HepG2 (cell line): ENCODE data around the gene IGIP. TPM values are rescaled to one million over a fixed set of nuclear protein-coding genes. Genes with fewer than 3 reads are reported as not detected.

Experiments
- ATAC-seq: fragments of 200-7000 bp; cut with Tn5 transposase; 3 replicates; pipeline ENCODE4 v1.9.1; 2020; ENCODE audit warnings: mild to moderate bottlenecking, moderate library complexity
- BruUV-seq: library from RNA; stranded (reverse); fragments of 400-500 nt; replicated peaks from 2 replicates; lab custom pipeline; 2021; lab: Mats Ljungman, UMichigan
- CTCF ChIA-PET: fragments of 300-600 bp; formaldehyde crosslinking; extraction: SDS; loops from one replicate; lab custom pipeline; 2021; ENCODE audit warnings: low total read pairs, inconsistent platforms, low intra/inter-chr PET ratio; lab: Yijun Ruan, JAX
- POLR2A ChIA-PET: fragments of 350-600 bp; sonication (Branson Sonifier 250); formaldehyde crosslinking; loops from one replicate; lab custom pipeline; 2020; ENCODE audit warnings: antibody characterized with exemption, inconsistent platforms; lab: Yijun Ruan, JAX
- DNase-seq: peaks from one replicate; pipeline ENCODE4 v3.0.0-alpha.2; 2015; ENCODE audit warnings: low spot score
- FAIRE-seq: peaks from 3 replicates; lab custom pipeline; 2011; peaks lifted over from hg19 to GRCh38; lab: Jason Lieb, UNC
- H2AFZ ChIP-seq: one replicate; pipeline ENCODE4 v1.6.1; 2011; ENCODE audit warnings: low read length, inconsistent platforms
- H3K27ac ChIP-seq: fragments of 300-600 bp; 3 replicates; pipeline ENCODE4 v1.8.0; 2011; ENCODE audit warnings: mixed run types, mild to moderate bottlenecking, mixed read lengths, low read length, inconsistent platforms; ENCODE audit not compliant: insufficient read depth; ENCODE audit errors: extremely low read length
- H3K27me3 ChIP-seq, 2 experiments: fragments of 200-600 bp in 1 of 2; 2 replicates in 1 of 2; 3 replicates in 1 of 2; pipeline versions ENCODE4 v1.6.0 to v1.8.0; 2011; ENCODE audit warnings: low read length in 2 of 2, mild to moderate bottlenecking in 2 of 2, moderate library complexity in 2 of 2, inconsistent platforms in 1 of 2; ENCODE audit not compliant: insufficient read depth in 2 of 2, control insufficient read depth in 1 of 2
- H3K36me3 ChIP-seq, 2 experiments: fragments of 200-600 bp in 1 of 2; replicated peaks in 1 of 2; 2 replicates in 1 of 2; 3 replicates in 1 of 2; pipeline versions ENCODE4 v1.5.1 to v1.8.0; 2011; ENCODE audit warnings: low read length in 2 of 2, inconsistent platforms in 1 of 2; ENCODE audit not compliant: insufficient read depth in 2 of 2, control insufficient read depth in 1 of 2
- H3K4me1 ChIP-seq: 2 replicates; pipeline ENCODE4 v1.5.1; 2012; ENCODE audit warnings: low read length, inconsistent platforms; ENCODE audit not compliant: insufficient read depth
- H3K4me2 ChIP-seq: 2 replicates; pipeline ENCODE4 v1.6.0; 2011; ENCODE audit warnings: low read depth, low read length, inconsistent platforms
- H3K4me3 ChIP-seq, 3 experiments: fragments of 200-600 bp in 1 of 3; sonication (generic), shearing (Covaris generic) in 1 of 3; replicated peaks in 1 of 3; 2 replicates each; pipeline ENCODE4 v1.5.1; 2011 to 2016; ENCODE audit warnings: low read length in 3 of 3, inconsistent platforms in 2 of 3, low read depth in 2 of 3, mild to moderate bottlenecking in 2 of 3, control low read depth in 1 of 3, mixed read lengths in 1 of 3; ENCODE audit not compliant: insufficient read depth in 1 of 3
- H3K79me2 ChIP-seq: one replicate; pipeline ENCODE4 v1.6.1; 2011; ENCODE audit warnings: low read length, inconsistent platforms; ENCODE audit not compliant: insufficient read depth
- H3K9ac ChIP-seq: 2 replicates; pipeline ENCODE4 v1.6.0; 2011; ENCODE audit warnings: mild to moderate bottlenecking, low read depth, low read length, inconsistent platforms; ENCODE audit not compliant: insufficient read depth
- H3K9me3 ChIP-seq: 2 replicates; pipeline ENCODE4 v1.5.1; 2012; ENCODE audit warnings: mild to moderate bottlenecking, low read length
- H4K20me1 ChIP-seq: 2 replicates; pipeline ENCODE4 v1.6.0; 2011; ENCODE audit warnings: inconsistent platforms, mild to moderate bottlenecking, low read length, moderate library complexity; ENCODE audit not compliant: insufficient read depth
- JUN ChIP-seq: sonication (generic); formaldehyde crosslinking; IDR thresholded peaks from 2 replicates; pipeline ENCODE4 v1.4.0; 2020; ENCODE audit warnings: mild to moderate bottlenecking, missing genetic modification reagents
- KAT7 ChIP-seq: IDR thresholded peaks from 2 replicates; pipeline ENCODE4 v1.6.1; 2018; ENCODE audit warnings: borderline replicate concordance, missing compliant biosample characterization
- KDM3A ChIP-seq: IDR thresholded peaks from 2 replicates; pipeline ENCODE4 v1.6.1; 2018; ENCODE audit warnings: low read depth, missing compliant biosample characterization
- KDM5B ChIP-seq: sonication (generic); formaldehyde crosslinking; IDR thresholded peaks from 2 replicates; pipeline ENCODE4 v1.4.0; 2020; ENCODE audit warnings: missing genetic modification reagents, mild to moderate bottlenecking, borderline replicate concordance
- KLF15 ChIP-seq: sonication (generic); formaldehyde crosslinking; IDR thresholded peaks from 2 replicates; pipeline ENCODE4 v1.8.1; 2023; ENCODE audit warnings: borderline replicate concordance, mild to moderate bottlenecking, inconsistent platforms, missing genetic modification reagents, mixed read lengths
- MLXIP ChIP-seq: sonication (generic); formaldehyde crosslinking; IDR thresholded peaks from 2 replicates; pipeline ENCODE4 v1.9.0; 2021; ENCODE audit warnings: missing genetic modification reagents, borderline replicate concordance
- RARG ChIP-seq: sonication (generic); formaldehyde crosslinking; IDR thresholded peaks from 2 replicates; pipeline ENCODE4 v1.4.0; 2020; ENCODE audit warnings: low read depth, mild to moderate bottlenecking, missing genetic modification reagents
- SMYD3 ChIP-seq: sonication (generic); formaldehyde crosslinking; IDR thresholded peaks from 2 replicates; pipeline ENCODE4 v1.8.1; 2023; ENCODE audit warnings: mild to moderate bottlenecking, missing genetic modification reagents
- SOX5 ChIP-seq: IDR thresholded peaks from 2 replicates; pipeline ENCODE4 v1.6.1; 2016; ENCODE audit warnings: borderline replicate concordance
- SRY ChIP-seq: sonication (generic); formaldehyde crosslinking; IDR thresholded peaks from 2 replicates; pipeline ENCODE4 v1.8.0; 2022; ENCODE audit warnings: mild to moderate bottlenecking, missing genetic modification reagents
- ZC3H13 ChIP-seq: sonication (generic); formaldehyde crosslinking; IDR thresholded peaks from 2 replicates; pipeline ENCODE4 v1.8.1; 2023; ENCODE audit warnings: mild to moderate bottlenecking, missing genetic modification reagents, moderate library complexity
- ZMAT3 ChIP-seq: sonication (generic); formaldehyde crosslinking; conservative IDR thresholded peaks from 2 replicates; pipeline ENCODE4 v1.7.0; 2021; ENCODE audit warnings: missing genetic modification reagents
- ZNF138 ChIP-seq: sonication (generic); formaldehyde crosslinking; IDR thresholded peaks from 2 replicates; pipeline ENCODE4 v1.5.0; 2020; ENCODE audit warnings: mild to moderate bottlenecking, low read depth, missing genetic modification reagents
- ZNF335 ChIP-seq: sonication (generic); formaldehyde crosslinking; IDR thresholded peaks from 2 replicates; pipeline ENCODE4 v1.4.0; 2020; ENCODE audit warnings: missing genetic modification reagents
- ZNF639 ChIP-seq: conservative IDR thresholded peaks from 2 replicates; pipeline ENCODE4 v1.6.1; 2018; ENCODE audit warnings: missing genetic modification reagents
- ZNF709 ChIP-seq: sonication (generic); formaldehyde crosslinking; IDR thresholded peaks from 2 replicates; pipeline ENCODE4 v1.5.0; 2020; ENCODE audit warnings: mild to moderate bottlenecking, missing genetic modification reagents
- WGBS: methylation state at CpG from one replicate; pipeline ENCODE4 v1.1.6; 2017; ENCODE audit warnings: low lambda C conversion rate; 5-methylcytosine and 5-hydroxymethylcytosine counted together
- in situ Hi-C: cut with HindIII; loops from 2 replicates; pipeline ENCODE4 v1.10.0; 2017; ENCODE audit warnings: low pct_unique_long_range_greater_than_20kb; ENCODE audit not compliant: extremely low pct_ligation_motif_present
- intact Hi-C: fragments of 100-400 bp; cut with micrococcal nuclease; formaldehyde crosslinking; loops from one replicate; pipeline ENCODE4 v1.10.0; 2022; ENCODE audit not compliant: unreplicated experiment
- polyA plus RNA-seq, 8 experiments: library from polyadenylated mRNA; depleted of rRNA in 3 of 8; stranded (reverse) in 7 of 8; unstranded in 1 of 8; fragments of >200 nt; fragmentation: Illumina TruSeq in 4 of 8; extraction: Trizol in 4 of 8; gene quantifications; 2 replicates each; pipeline versions ENCODE4 v1.2.1 to v1.2.3, GENCODE V29; 2011 to 2016; ENCODE audit warnings: low read depth in 4 of 8, missing spikeins in 1 of 8, mixed read lengths in 1 of 8; ENCODE audit not compliant: insufficient read depth in 1 of 8
- total RNA-seq, 5 experiments: library from RNA; depleted of rRNA; stranded (reverse); fragments of >200 nt; fragmentation: Illumina TruSeq; extraction: Trizol; gene quantifications; 2 replicates each; pipeline ENCODE4 v1.2.3, GENCODE V29; 2016; ENCODE audit warnings: low read depth in 1 of 5
- TF ChIP-seq, protein P1 (sequence below): sonication (generic); formaldehyde crosslinking; IDR thresholded peaks from 2 replicates; pipeline ENCODE4 v1.5.0; 2020; ENCODE audit warnings: missing genetic modification reagents, mild to moderate bottlenecking, borderline replicate concordance
- TF ChIP-seq, protein P2 (sequence below): fragments of 450-650 bp; IDR thresholded peaks from 2 replicates; pipeline ENCODE4 v1.6.1; 2016

IGIP gene
- total and polyA plus RNA-seq, 2 of the 13 experiments (the other 11 are each of a cell fraction or from before 2014, with no cell fraction given) = 1.7 to 2.1 TPM

- WGBS = 77% methylated on average over 6 of the region's 6 CpGs
- in situ Hi-C loops = loop anchor here (5.0 kb wide), 1 partner anchor 44 kb away; no protein-coding TSS in a partner anchor
Observed at GRCh38 chr5:140178482-140179116, 52.9 kb downstream of the IGIP start.

More at GRCh38 chr5:140178482-140179116, 52.9 kb downstream of the IGIP start:
- TF ChIP-seq RARG (CRISPR knock-in tag) (no peak), ZC3H13 (CRISPR knock-in tag) (no peak), ZNF639 (CRISPR knock-in tag) (no peak), MLXIP (CRISPR knock-in tag) (no peak), SOX5 (CRISPR knock-in tag) (no peak), ZNF335 (CRISPR knock-in tag) (no peak), ZMAT3 (CRISPR knock-in tag) (no peak), ZNF709 (CRISPR knock-in tag) (no peak), KLF15 (no peak), SMYD3 (no peak), SRY (CRISPR knock-in tag) (no peak), KAT7 (CRISPR knock-in tag) (no peak), KDM3A (CRISPR knock-in tag) (no peak), JUN (CRISPR knock-in tag) (no peak), ZNF138 (CRISPR knock-in tag) (no peak), KDM5B (CRISPR knock-in tag) (no peak)
- TF ChIP-seq, protein P1, sequence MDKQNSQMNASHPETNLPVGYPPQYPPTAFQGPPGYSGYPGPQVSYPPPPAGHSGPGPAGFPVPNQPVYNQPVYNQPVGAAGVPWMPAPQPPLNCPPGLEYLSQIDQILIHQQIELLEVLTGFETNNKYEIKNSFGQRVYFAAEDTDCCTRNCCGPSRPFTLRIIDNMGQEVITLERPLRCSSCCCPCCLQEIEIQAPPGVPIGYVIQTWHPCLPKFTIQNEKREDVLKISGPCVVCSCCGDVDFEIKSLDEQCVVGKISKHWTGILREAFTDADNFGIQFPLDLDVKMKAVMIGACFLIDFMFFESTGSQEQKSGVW (CRISPR knock-in tag) = no peak
- TF ChIP-seq, protein P2, sequence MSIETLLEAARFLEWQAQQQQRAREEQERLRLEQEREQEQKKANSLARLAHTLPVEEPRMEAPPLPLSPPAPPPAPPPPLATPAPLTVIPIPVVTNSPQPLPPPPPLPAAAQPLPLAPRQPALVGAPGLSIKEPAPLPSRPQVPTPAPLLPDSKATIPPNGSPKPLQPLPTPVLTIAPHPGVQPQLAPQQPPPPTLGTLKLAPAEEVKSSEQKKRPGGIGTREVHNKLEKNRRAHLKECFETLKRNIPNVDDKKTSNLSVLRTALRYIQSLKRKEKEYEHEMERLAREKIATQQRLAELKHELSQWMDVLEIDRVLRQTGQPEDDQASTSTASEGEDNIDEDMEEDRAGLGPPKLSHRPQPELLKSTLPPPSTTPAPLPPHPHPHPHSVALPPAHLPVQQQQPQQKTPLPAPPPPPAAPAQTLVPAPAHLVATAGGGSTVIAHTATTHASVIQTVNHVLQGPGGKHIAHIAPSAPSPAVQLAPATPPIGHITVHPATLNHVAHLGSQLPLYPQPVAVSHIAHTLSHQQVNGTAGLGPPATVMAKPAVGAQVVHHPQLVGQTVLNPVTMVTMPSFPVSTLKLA = no peak
- Histone ChIP-seq H3K36me3 (no peaks in the 10 kb centered on the region), H3K4me2 (no peak overlapping the region), H3K27ac (no peak overlapping the region), H3K4me3 (no peak overlapping the region), H3K79me2 (peaks cover 38% of the 10 kb centered on the region), H3K27me3 (no peaks in the 10 kb centered on the region; a peak in 1 of 5 replicates), H4K20me1 (no peaks in the 10 kb centered on the region), H2AFZ (no peak overlapping the region), H3K4me1 (peaks cover 75% of the 10 kb centered on the region), H3K9me3 (no peaks in the 10 kb centered on the region), H3K9ac (no peak overlapping the region)
- intact Hi-C loops = loop anchor here (5.0 to 10.0 kb wide), 2 partner anchors 44 to 536 kb away; no protein-coding TSS in a partner anchor
- POLR2A ChIA-PET = no interaction called here
- BruUV-seq = no TSS peak
- DNase-seq (no peak), FAIRE-seq (no peak), ATAC-seq (no peak)
- CTCF ChIA-PET = no interaction called here
